Measurements from ENCODE around the gene HSPBP1. TPM values are rescaled to one million over a fixed set of nuclear protein-coding genes. Genes with fewer than 3 reads are reported as not detected.

The HSPBP1 gene
- total RNA-seq, 5 donors from 2014 or later (not counting 1 experiment from before 2014, with no cell fraction given), result 16.8 to 27.6 (median 24.7) TPM

DNA sequence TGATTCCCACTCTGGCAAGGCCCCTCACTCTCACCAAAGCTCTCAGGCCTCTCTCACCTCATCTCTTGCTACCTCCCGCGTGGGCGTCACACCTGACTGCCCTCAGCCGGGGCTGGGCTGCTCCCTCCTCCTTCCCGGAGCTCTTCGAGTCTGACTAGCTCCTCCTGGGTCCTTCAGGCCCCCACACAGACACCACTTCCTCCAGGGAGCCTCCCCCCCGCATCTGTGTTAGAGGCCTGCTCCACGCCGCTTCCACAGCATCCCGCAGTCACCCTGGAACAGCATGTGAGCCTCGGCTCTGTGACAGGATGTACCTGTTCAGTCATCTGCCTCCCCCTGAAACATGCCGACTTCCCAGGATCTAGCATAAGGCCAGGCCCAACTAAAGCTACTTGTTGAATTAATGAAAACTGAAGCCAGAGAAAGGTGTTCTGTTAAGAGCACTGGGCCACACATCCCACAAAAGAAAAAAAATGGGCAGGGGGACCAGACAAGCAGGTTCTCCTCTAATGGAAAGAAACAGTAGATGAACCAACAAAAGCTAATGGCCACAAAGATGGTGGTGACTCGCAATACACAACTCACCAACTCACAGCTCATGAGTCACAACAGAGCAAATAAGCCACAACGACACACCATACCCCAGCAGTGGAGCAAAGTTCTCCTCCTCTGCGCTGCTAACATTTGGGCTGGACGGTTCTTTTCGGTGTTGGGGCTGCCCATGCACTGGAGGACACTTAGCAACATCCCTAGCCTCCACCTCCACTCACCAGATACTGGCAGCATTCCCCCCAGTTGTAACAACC, 24.1 kb downstream of the HSPBP1 start:
- H3K9me3 ChIP-seq, result no peaks in the 10 kb centered on the region
- H3K27ac Mint-ChIP-seq, result peak overlapping the region; percentile 99
- peaks cover 44 to 80% of the 10 kb centered on the region in 2 experiments for H3K4me1 ChIP-seq (ENCODE audit: control insufficient read depth in 1 of 2, extremely low read depth in 1 of 2, insufficient read depth in 2 of 2, low read length in 2 of 2)
- H3K4me3 ChIP-seq (ENCODE audit: control insufficient read depth in 1 of 2, extremely low read depth in 1 of 2, low read length in 1 of 2), result peak overlapping the region; percentile 86 to 91
- H3K27me3 Mint-ChIP-seq, result no peaks in the 10 kb centered on the region
- DNase-seq, result peak in 24 of 35 experiments; percentile 18 to 55 (median 30)
- H3K36me3 Mint-ChIP-seq, result peaks cover 8% of the 10 kb centered on the region
- ChIA-PET CTCF (interaction anchor here in 1 of 2 donors (0.6 to 1.5 kb wide), 4 partner anchors 22 to 167 kb away, joined by 3 to 4 read pairs (median 3); partner anchors contain the start of genes HSPBP1 and KMT5C), POLR2A (interaction anchor here (0.5 to 2.5 kb wide), 6 partner anchors 20 to 138 kb away, joined by 3 to 11 read pairs (median 4); partner anchors contain the start of genes HSPBP1 (in 1 of the 2) and KMT5C (in 1 of the 2))
- H3K27me3 ChIP-seq (replicated peaks in 1 of 2; ENCODE audit: control insufficient read depth in 2 of 2, extremely low read depth in 1 of 2, insufficient read depth in 2 of 2, low read length in 1 of 2), result no peaks in the 10 kb centered on the region
- H3K36me3 ChIP-seq (ENCODE audit: control insufficient read depth in 2 of 2, extremely low read depth in 1 of 2, insufficient read depth in 1 of 2, low read length in 1 of 2), result peaks cover 0 to 4% of the 10 kb centered on the region in 2 donors
- no peak for ATAC-seq (replicated peaks in 1 of 4)
- H3K9me3 Mint-ChIP-seq, result no peaks in the 10 kb centered on the region
- 6% methylated on average over 17 of the region's 17 CpGs for WGBS (ENCODE audit: insufficient coverage)
- peak overlapping the region; percentile 90 for H3K27ac ChIP-seq (ENCODE audit: low read length)
- H3K4me3 Mint-ChIP-seq, result peak overlapping the region; percentile 96 to 100 (median 97)
- peaks cover 69 to 77% (median 73%) of the 10 kb centered on the region in 3 donors for H3K4me1 Mint-ChIP-seq

DNA sequence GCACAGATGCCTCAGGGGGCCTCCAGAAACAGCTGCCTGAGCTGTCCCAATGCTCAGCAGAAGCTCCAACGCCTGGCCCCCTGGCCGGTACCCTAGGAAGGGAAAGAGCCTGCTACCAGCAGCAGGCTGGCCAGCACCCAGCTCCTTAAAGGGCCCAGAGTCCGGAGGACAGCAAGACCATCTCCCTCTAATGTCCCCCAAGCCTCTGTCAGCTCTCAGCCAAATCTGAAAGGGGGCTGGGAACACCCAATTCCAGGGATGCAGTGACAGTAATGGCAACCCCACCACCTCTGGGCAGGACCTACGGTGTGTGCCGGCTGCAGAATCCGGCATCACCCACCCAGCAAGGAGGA, 25.3 kb downstream of the HSPBP1 start:
- peak overlapping the region; percentile 86 to 91 for H3K4me3 ChIP-seq (ENCODE audit: control insufficient read depth in 1 of 2, extremely low read depth in 1 of 2, low read length in 1 of 2)
- H3K9me3 ChIP-seq, result no peaks in the 10 kb centered on the region
- Mint-ChIP-seq H3K4me1 (peaks cover 73 to 81% (median 74%) of the 10 kb centered on the region in 3 donors), H3K36me3 (peaks cover 10% of the 10 kb centered on the region), H3K9me3 (no peaks in the 10 kb centered on the region), H3K27ac (peak overlapping the region; percentile 99), H3K4me3 (peak overlapping the region; percentile 96 to 100 (median 97)), H3K27me3 (no peaks in the 10 kb centered on the region)
- peaks cover 49 to 85% of the 10 kb centered on the region in 2 experiments for H3K4me1 ChIP-seq (ENCODE audit: control insufficient read depth in 1 of 2, extremely low read depth in 1 of 2, insufficient read depth in 2 of 2, low read length in 2 of 2)
- ATAC-seq (replicated peaks in 1 of 4) (no peak), DNase-seq (no peak)
- 3% methylated on average over 5 of the region's 6 CpGs for WGBS (ENCODE audit: insufficient coverage)
- ChIA-PET POLR2A (interaction anchor here (0.6 to 2.5 kb wide), 6 partner anchors 25 to 350 kb away, joined by 3 to 11 read pairs (median 4); partner anchors contain the start of genes HSPBP1 (in 1 of the 2), KMT5C (in 1 of the 2) and UBE2S (in 1 of the 2)), CTCF (interaction anchor here in 1 of 2 donors (0.6 to 1.8 kb wide), 3 partner anchors 25 to 213 kb away, joined by 3 to 9 read pairs (median 3); partner anchors contain the start of gene HSPBP1)
- no peaks in the 10 kb centered on the region for H3K27me3 ChIP-seq (replicated peaks in 1 of 2; ENCODE audit: control insufficient read depth in 2 of 2, extremely low read depth in 1 of 2, insufficient read depth in 2 of 2, low read length in 1 of 2)
- H3K27ac ChIP-seq (ENCODE audit: low read length), result peak overlapping the region; percentile 90
- peaks cover 0 to 15% of the 10 kb centered on the region in 2 donors for H3K36me3 ChIP-seq (ENCODE audit: control insufficient read depth in 2 of 2, extremely low read depth in 1 of 2, insufficient read depth in 1 of 2, low read length in 1 of 2)

DNA sequence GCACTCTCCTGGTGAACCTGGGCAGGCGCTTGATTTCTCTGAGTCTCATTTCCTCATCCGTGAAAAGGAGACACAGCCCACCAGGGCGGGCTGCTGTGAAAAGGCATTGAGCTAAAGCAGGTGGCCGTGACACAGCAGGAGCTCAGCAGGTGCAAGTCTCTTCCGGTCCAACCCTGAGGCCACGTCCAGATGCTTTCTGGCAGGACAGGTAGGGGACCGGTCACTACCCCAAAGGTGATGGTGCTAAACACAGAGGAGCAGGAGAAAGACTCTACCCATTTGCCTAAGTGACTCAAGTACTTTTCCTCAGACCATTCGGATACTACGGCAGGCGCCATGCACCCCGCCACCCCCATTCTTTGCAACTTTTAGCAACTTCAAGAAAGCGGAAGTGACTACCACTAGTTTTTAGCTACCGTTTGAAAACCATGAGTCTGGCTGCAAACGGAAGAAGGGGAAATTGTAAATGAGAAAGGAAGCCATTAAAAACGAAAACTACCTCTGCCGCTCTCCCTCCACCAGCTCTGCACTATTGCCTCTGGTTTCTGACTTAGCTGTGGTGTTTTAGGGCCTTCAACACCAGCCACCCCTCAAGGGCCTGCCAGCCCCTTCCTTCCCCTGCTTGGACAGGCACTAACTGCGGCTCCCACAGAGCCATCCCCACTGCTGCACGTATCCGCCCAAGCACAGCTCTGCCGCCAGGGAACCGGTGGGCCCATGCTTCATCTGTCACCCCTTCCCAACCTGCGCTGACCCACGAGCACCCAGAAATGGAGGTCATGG, 25.9 kb downstream of the HSPBP1 start:
- H3K36me3 Mint-ChIP-seq, result peaks cover 10% of the 10 kb centered on the region
- ChIA-PET POLR2A (interaction anchor here (0.6 to 2.5 kb wide), 5 partner anchors 26 to 350 kb away, joined by 3 to 11 read pairs (median 4); partner anchors contain the start of genes HSPBP1 (in 1 of the 2), KMT5C (in 1 of the 2) and UBE2S (in 1 of the 2)), CTCF (interaction anchor here in 1 of 2 donors (0.6 to 1.8 kb wide), 4 partner anchors 26 to 213 kb away, joined by 3 to 9 read pairs (median 4); partner anchors contain the start of genes HSPBP1 and ISOC2)
- Histone ChIP-seq H3K27me3 (replicated peaks in 1 of 2; ENCODE audit: control insufficient read depth in 2 of 2, extremely low read depth in 1 of 2, insufficient read depth in 2 of 2, low read length in 1 of 2) (no peaks in the 10 kb centered on the region), H3K4me1 (ENCODE audit: control insufficient read depth in 1 of 2, extremely low read depth in 1 of 2, insufficient read depth in 2 of 2, low read length in 2 of 2) (peaks cover 49 to 85% of the 10 kb centered on the region in 2 experiments), H3K36me3 (ENCODE audit: control insufficient read depth in 2 of 2, extremely low read depth in 1 of 2, insufficient read depth in 1 of 2, low read length in 1 of 2) (peaks cover under 1 to 16% of the 10 kb centered on the region in 2 donors), H3K9me3 (no peaks in the 10 kb centered on the region), H3K27ac (ENCODE audit: low read length) (peak overlapping the region; percentile 90), H3K4me3 (ENCODE audit: control insufficient read depth in 1 of 2, extremely low read depth in 1 of 2, low read length in 1 of 2) (peak overlapping the region; percentile 86 to 91)
- DNase-seq (peak; percentile 49 to 83 (median 66)), ATAC-seq (replicated peaks in 1 of 4) (peak; percentile 44 to 61 (median 54))
- H3K4me3 Mint-ChIP-seq, result peak overlapping the region; percentile 96 to 100 (median 97)
- H3K9me3 Mint-ChIP-seq, result no peaks in the 10 kb centered on the region
- peaks cover 70 to 80% (median 74%) of the 10 kb centered on the region in 3 donors for H3K4me1 Mint-ChIP-seq
- WGBS (ENCODE audit: insufficient coverage), result 0% methylated on average over 15 of the region's 23 CpGs
- peak overlapping the region; percentile 99 for H3K27ac Mint-ChIP-seq
- no peaks in the 10 kb centered on the region for H3K27me3 Mint-ChIP-seq

DNA sequence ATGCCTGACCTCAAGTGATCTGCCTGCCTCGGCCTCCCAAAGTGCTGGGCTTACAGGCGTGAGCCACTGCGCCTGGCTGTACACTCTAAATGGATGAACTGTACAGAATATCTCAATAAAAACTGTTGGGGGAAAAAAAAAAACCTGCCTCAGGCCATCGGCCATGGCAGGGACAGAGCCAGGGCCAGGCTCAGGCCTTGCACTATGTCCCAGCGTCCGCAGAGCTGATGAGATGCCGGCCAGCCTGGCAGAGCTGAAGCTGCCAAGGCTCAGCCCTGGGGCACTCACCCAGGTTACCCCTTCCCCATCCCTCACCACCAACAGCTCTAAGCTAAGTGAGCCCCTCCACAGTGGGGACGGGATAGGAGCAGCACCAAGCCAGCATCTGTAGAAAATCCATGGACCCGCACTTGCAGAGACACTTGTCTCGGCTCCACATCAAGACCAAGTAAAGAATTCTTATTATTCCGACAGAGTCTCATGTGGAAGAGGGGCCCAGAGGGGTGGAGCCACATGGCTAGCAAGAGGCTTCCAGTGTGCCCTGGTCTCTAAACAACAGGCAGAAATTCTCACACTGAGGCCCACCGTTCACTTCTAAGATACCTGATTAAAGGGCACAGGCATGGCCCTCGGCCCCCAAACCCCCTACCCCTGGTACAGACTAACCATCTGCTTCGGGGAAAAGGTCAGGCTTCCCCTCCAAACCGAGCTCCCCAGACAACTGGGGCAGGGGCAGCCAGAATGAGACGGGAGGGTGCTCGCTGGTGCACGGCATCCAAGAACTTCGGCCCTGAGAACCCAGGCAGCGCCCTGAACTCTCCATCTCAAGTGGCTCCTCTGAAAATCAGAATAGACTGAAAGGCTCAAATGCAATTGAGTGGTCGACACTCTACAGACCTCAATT, 26.9 kb downstream of the HSPBP1 start:
- peaks cover 79 to 90% (median 84%) of the 10 kb centered on the region in 3 donors for H3K4me1 Mint-ChIP-seq
- H3K27ac Mint-ChIP-seq, result peak overlapping the region; percentile 99
- ChIA-PET POLR2A (interaction anchor here in 1 of 2 donors (0.5 kb wide), 1 partner anchor 85 kb away, joined by 5 read pairs; no protein-coding TSS in a partner anchor), CTCF (interaction anchor here in 1 of 2 donors (0.9 to 1.8 kb wide), 2 partner anchors 27 to 209 kb away, joined by 4 to 9 read pairs; partner anchors contain the start of genes HSPBP1 and ISOC2)
- no peaks in the 10 kb centered on the region for H3K9me3 ChIP-seq
- peaks cover 10% of the 10 kb centered on the region for H3K36me3 Mint-ChIP-seq
- WGBS (ENCODE audit: insufficient coverage), result 30% methylated on average over 7 of the region's 21 CpGs
- H3K9me3 Mint-ChIP-seq, result no peaks in the 10 kb centered on the region
- no peaks in the 10 kb centered on the region for H3K27me3 Mint-ChIP-seq
- ATAC-seq (replicated peaks in 1 of 4) (no peak), DNase-seq (no peak)
- H3K36me3 ChIP-seq (ENCODE audit: control insufficient read depth in 2 of 2, extremely low read depth in 1 of 2, insufficient read depth in 1 of 2, low read length in 1 of 2), result peaks cover 10 to 24% of the 10 kb centered on the region in 2 donors
- H3K4me3 ChIP-seq (ENCODE audit: control insufficient read depth in 1 of 2, extremely low read depth in 1 of 2, low read length in 1 of 2), result peak overlapping the region; percentile 86 to 91
- H3K4me1 ChIP-seq (ENCODE audit: control insufficient read depth in 1 of 2, extremely low read depth in 1 of 2, insufficient read depth in 2 of 2, low read length in 2 of 2), result peaks cover 49 to 95% of the 10 kb centered on the region in 2 experiments
- peak overlapping the region; percentile 96 to 100 (median 97) for H3K4me3 Mint-ChIP-seq
- no peaks in the 10 kb centered on the region for H3K27me3 ChIP-seq (replicated peaks in 1 of 2; ENCODE audit: control insufficient read depth in 2 of 2, extremely low read depth in 1 of 2, insufficient read depth in 2 of 2, low read length in 1 of 2)
- H3K27ac ChIP-seq (ENCODE audit: low read length), result peak overlapping the region; percentile 90

DNA sequence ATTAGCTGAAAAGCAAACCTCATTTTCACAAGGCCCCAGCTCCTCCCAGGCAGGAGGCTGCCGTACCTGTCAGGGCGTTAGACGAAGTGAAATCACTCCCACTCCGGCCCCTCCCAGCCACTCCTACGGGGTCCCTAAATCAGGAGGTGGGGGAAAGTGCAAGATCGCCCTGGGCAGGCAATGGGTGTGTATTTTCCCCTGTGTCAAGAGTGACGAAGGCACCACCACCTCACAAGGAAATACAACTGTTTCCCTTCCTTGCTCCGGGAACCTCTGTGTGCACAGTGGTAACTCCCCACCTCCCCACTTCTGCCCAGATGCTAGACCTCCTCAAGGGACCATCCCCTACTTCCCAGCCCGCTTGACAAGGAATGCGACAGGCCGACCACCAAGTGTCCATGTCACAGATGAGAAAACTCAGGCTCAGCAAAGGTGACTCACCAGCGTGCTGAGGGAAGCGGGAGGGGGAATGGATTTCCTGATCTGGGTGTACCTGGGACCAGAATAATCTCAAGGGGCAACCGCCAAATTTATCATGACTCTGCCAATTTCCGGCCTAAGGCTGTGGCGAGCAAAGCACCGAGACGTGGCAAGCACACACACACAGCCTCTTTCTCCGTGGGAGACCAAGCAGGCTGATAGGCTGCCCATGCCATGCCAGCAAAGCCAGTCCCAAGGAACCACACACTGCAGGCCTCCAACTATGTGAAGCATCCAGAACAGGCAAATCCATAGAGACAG, 28.4 kb downstream of the HSPBP1 start:
- Histone ChIP-seq H3K27me3 (replicated peaks in 1 of 2; ENCODE audit: control insufficient read depth in 2 of 2, extremely low read depth in 1 of 2, insufficient read depth in 2 of 2, low read length in 1 of 2) (no peaks in the 10 kb centered on the region), H3K4me3 (ENCODE audit: control insufficient read depth in 1 of 2, extremely low read depth in 1 of 2, low read length in 1 of 2) (peak overlapping the region; percentile 18 to 39), H3K36me3 (ENCODE audit: control insufficient read depth in 2 of 2, extremely low read depth in 1 of 2, insufficient read depth in 1 of 2, low read length in 1 of 2) (peaks cover 16 to 38% of the 10 kb centered on the region in 2 donors), H3K4me1 (ENCODE audit: control insufficient read depth in 1 of 2, extremely low read depth in 1 of 2, insufficient read depth in 2 of 2, low read length in 2 of 2) (peaks cover 44 to 93% of the 10 kb centered on the region in 2 experiments), H3K27ac (ENCODE audit: low read length) (peak overlapping the region; percentile 90), H3K9me3 (no peaks in the 10 kb centered on the region)
- Mint-ChIP-seq H3K9me3 (no peaks in the 10 kb centered on the region), H3K27ac (peak overlapping the region; percentile 99), H3K36me3 (peaks cover 10% of the 10 kb centered on the region), H3K4me3 (peak overlapping the region; percentile 65 to 100 (median 81)), H3K27me3 (no peaks in the 10 kb centered on the region), H3K4me1 (peaks cover 64 to 85% (median 82%) of the 10 kb centered on the region in 3 donors)
- peak in 15 of 35 experiments; percentile 8 to 61 (median 27) for DNase-seq
- ChIA-PET CTCF (no interaction called here), POLR2A (no interaction called here)
- 3% methylated on average over 9 of the region's 19 CpGs for WGBS (ENCODE audit: insufficient coverage)
- ATAC-seq (replicated peaks in 1 of 4), result peak in 1 of 4 experiments; percentile 17
